H1 (cell line): Measurements from ENCODE around the gene TUBGCP5. TPM values are rescaled to one million over a fixed set of nuclear protein-coding genes. Genes with fewer than 3 reads are reported as not detected.
"Not testable (repeated sequence)": the region's sequence is repeated elsewhere in the genome, so short reads cannot be mapped to it uniquely, and the experiment has no call there.

Source experiments
- CTCF ChIA-PET: fragments of 300-600 bp; sonication (Branson Sonifier 250); formaldehyde crosslinking; loops from one replicate; lab custom pipeline; 2021; ENCODE audit not compliant: partially characterized antibody; lab: Charles Lee
- POLR2A ChIA-PET: fragments of 300-600 bp; sonication (Branson Sonifier 250); formaldehyde crosslinking; loops from one replicate; lab custom pipeline; 2021; ENCODE audit warnings: inconsistent platforms; ENCODE audit not compliant: partially characterized antibody; lab: Charles Lee
- DNase-seq, 2 experiments: peaks; one replicate each; pipeline versions ENCODE4 v3.0.0 to v3.0.0-alpha.2; 2010 to 2022; ENCODE audit warnings: low spot score in 2 of 2, low read depth in 1 of 2, mixed read lengths in 1 of 2
- FAIRE-seq: peaks from 2 replicates; lab custom pipeline; 2011; peaks lifted over from hg19 to GRCh38; lab: Jason Lieb, UNC
- H2AFZ ChIP-seq: 2 replicates; pipeline ENCODE4 v1.8.1; 2012; ENCODE audit warnings: low read length, inconsistent platforms
- H2AK5ac ChIP-seq: 2 replicates; pipeline ENCODE4 v1.6.1; 2013; ENCODE audit warnings: low read depth, low read length
- H2BK120ac ChIP-seq: replicated peaks from 2 replicates; pipeline ENCODE3; 2013; ENCODE audit warnings: low read depth, low read length, inconsistent platforms
- H2BK12ac ChIP-seq: 2 replicates; pipeline ENCODE4 v1.6.1; 2013; ENCODE audit warnings: low read depth, low read length
- H2BK15ac ChIP-seq: 2 replicates; pipeline ENCODE4 v1.6.1; 2013; ENCODE audit warnings: low read length
- H2BK20ac ChIP-seq: 2 replicates; pipeline ENCODE4 v1.6.1; 2013; ENCODE audit warnings: low read length
- H2BK5ac ChIP-seq: 2 replicates; pipeline ENCODE4 v1.6.1; 2013; ENCODE audit warnings: low read depth, low read length
- H3K14ac ChIP-seq: 2 replicates; pipeline ENCODE4 v1.6.1; 2013; ENCODE audit warnings: inconsistent platforms; ENCODE audit not compliant: insufficient read length
- H3K18ac ChIP-seq: 2 replicates; pipeline ENCODE4 v1.6.1; 2013; ENCODE audit warnings: low read length; ENCODE audit errors: extremely low read depth
- H3K23ac ChIP-seq: 2 replicates; pipeline ENCODE4 v1.6.1; 2013; ENCODE audit warnings: inconsistent platforms; ENCODE audit not compliant: insufficient read length
- H3K23me2 ChIP-seq: 2 replicates; pipeline ENCODE4 v1.6.1; 2013; ENCODE audit warnings: low read depth, low read length
- H3K27ac ChIP-seq: 2 replicates; pipeline ENCODE4 v1.6.1; 2011; ENCODE audit warnings: low read depth, low read length, inconsistent platforms
- H3K27me3 ChIP-seq, 4 experiments: replicated peaks in 1 of 4; 1 replicate in 1 of 4; 2 replicates in 3 of 4; pipeline versions ENCODE4 v1.6.1 to v1.8.1; 2011 to 2013; ENCODE audit warnings: low read length in 3 of 4, mild to moderate bottlenecking in 3 of 4, inconsistent platforms in 2 of 4, mixed read lengths in 2 of 4, moderate library complexity in 1 of 4; ENCODE audit not compliant: control insufficient read depth in 3 of 4, insufficient read depth in 3 of 4; ENCODE audit errors: extremely low read depth in 1 of 4
- H3K36me3 ChIP-seq, 4 experiments: 2 replicates each; pipeline versions ENCODE4 v1.6.1 to v1.8.1; 2011 to 2013; ENCODE audit warnings: mild to moderate bottlenecking in 4 of 4, low read length in 3 of 4, moderate library complexity in 2 of 4, control low read depth in 1 of 4, inconsistent platforms in 1 of 4; ENCODE audit not compliant: insufficient read depth in 4 of 4, control insufficient read depth in 2 of 4
- H3K4ac ChIP-seq: replicated peaks from 2 replicates; pipeline ENCODE3; 2013; ENCODE audit warnings: low read length, low read depth, mixed read lengths, inconsistent platforms; ENCODE audit not compliant: insufficient read length
- H3K4me1 ChIP-seq, 4 experiments: replicated peaks in 1 of 4; 1 replicate in 1 of 4; 2 replicates in 3 of 4; pipeline versions ENCODE4 v1.6.1 to v1.8.1; 2011 to 2013; ENCODE audit warnings: low read length in 3 of 4, inconsistent platforms in 2 of 4, mixed read lengths in 1 of 4; ENCODE audit not compliant: insufficient read depth in 4 of 4, control insufficient read depth in 3 of 4
- H3K4me2 ChIP-seq, 2 experiments: 2 replicates each; pipeline versions ENCODE4 v1.6.1 to v1.8.1; 2011 to 2013; ENCODE audit warnings: low read depth in 2 of 2, low read length in 2 of 2, control low read depth in 1 of 2, inconsistent platforms in 1 of 2, mild to moderate bottlenecking in 1 of 2; ENCODE audit not compliant: insufficient read depth in 1 of 2
- H3K4me3 ChIP-seq, 4 experiments: fragments of 200-600, 300-600 bp in 1 of 4; sonication (generic), shearing (Covaris generic), sonication (Bioruptor Twin) in 1 of 4; 2 replicates each; pipeline versions ENCODE4 v1.5.1 to v1.8.1; 2011 to 2016; ENCODE audit warnings: low read length in 4 of 4, low read depth in 3 of 4, control low read depth in 2 of 4, inconsistent platforms in 2 of 4, mild to moderate bottlenecking in 2 of 4, mixed read lengths in 1 of 4, moderate library complexity in 1 of 4; ENCODE audit not compliant: insufficient read depth in 2 of 4; ENCODE audit errors: extremely low read depth in 1 of 4
- H3K56ac ChIP-seq: replicated peaks from 2 replicates; pipeline ENCODE3; 2013; ENCODE audit warnings: low read depth, mild to moderate bottlenecking, mixed read lengths, low read length, inconsistent platforms; ENCODE audit not compliant: insufficient read length
- H3K79me1 ChIP-seq: 2 replicates; pipeline ENCODE4 v1.6.1; 2013; ENCODE audit warnings: low read depth, low read length, control low read depth
- H3K79me2 ChIP-seq, 2 experiments: 2 replicates each; pipeline versions ENCODE4 v1.6.1 to v1.8.1; 2012 to 2013; ENCODE audit warnings: low read length in 2 of 2, mild to moderate bottlenecking in 2 of 2, inconsistent platforms in 1 of 2; ENCODE audit not compliant: insufficient read depth in 2 of 2, control insufficient read depth in 1 of 2
- H3K9ac ChIP-seq, 4 experiments: replicated peaks in 1 of 4; 1 replicate in 1 of 4; 2 replicates in 3 of 4; pipeline versions ENCODE4 v1.6.1 to v1.8.1; 2011 to 2013; ENCODE audit warnings: low read depth in 3 of 4, low read length in 3 of 4, control low read depth in 2 of 4, mild to moderate bottlenecking in 2 of 4, moderate library complexity in 2 of 4, inconsistent platforms in 1 of 4; ENCODE audit errors: extremely low read depth in 1 of 4
- H3K9me3 ChIP-seq, 2 experiments: 2 replicates each; pipeline versions ENCODE4 v1.6.1 to v1.8.1; 2012 to 2013; ENCODE audit warnings: mild to moderate bottlenecking in 2 of 2, moderate library complexity in 2 of 2, control low read depth in 1 of 2, inconsistent platforms in 1 of 2, low read depth in 1 of 2, low read length in 1 of 2, mixed read lengths in 1 of 2; ENCODE audit not compliant: insufficient read depth in 2 of 2
- H4K20me1 ChIP-seq, 2 experiments: replicated peaks in 1 of 2; 2 replicates each; pipeline versions ENCODE3 to v1.8.1; 2011 to 2013; ENCODE audit warnings: inconsistent platforms in 2 of 2, low read length in 2 of 2, mild to moderate bottlenecking in 1 of 2; ENCODE audit not compliant: insufficient read depth in 2 of 2, control insufficient read depth in 1 of 2
- H4K5ac ChIP-seq: 2 replicates; pipeline ENCODE4 v1.6.1; 2013; ENCODE audit warnings: low read length, low read depth, mixed read lengths, inconsistent platforms; ENCODE audit not compliant: insufficient read length
- H4K8ac ChIP-seq: 2 replicates; pipeline ENCODE4 v1.8.0; 2013; ENCODE audit warnings: mild to moderate bottlenecking, moderate library complexity, low read length, inconsistent platforms; ENCODE audit not compliant: insufficient read depth; ENCODE audit errors: extremely low read depth
- H4K91ac ChIP-seq: replicated peaks from 2 replicates; pipeline ENCODE3; 2013; ENCODE audit warnings: low read length, mixed read lengths, inconsistent platforms; ENCODE audit not compliant: insufficient read length
- WGBS, 2 experiments: shearing (Covaris generic) in 1 of 2; methylation state at CpG; one replicate each; pipeline versions ENCODE4 v1.1.6 to v1.1.7; 2013 to 2015; ENCODE audit warnings: low lambda C conversion rate in 2 of 2, mixed read lengths in 2 of 2, inconsistent platforms in 1 of 2, low coverage in 1 of 2, missing lambda C conversion rate in 1 of 2; ENCODE audit not compliant: insufficient replicate concordance in 2 of 2, insufficient coverage in 1 of 2, insufficient read length in 1 of 2; ENCODE audit errors: extremely low coverage in 1 of 2, missing lambda C conversion rate in 1 of 2; 5-methylcytosine and 5-hydroxymethylcytosine counted together
- polyA plus RNA-seq, 7 experiments: library from polyadenylated mRNA; depleted of rRNA in 3 of 7; stranded (reverse) in 5 of 7; unstranded in 2 of 7; fragments of >200 nt in 5 of 7; fragments of 200-250 nt in 2 of 7; gene quantifications; 1 replicate in 5 of 7; 2 replicates in 1 of 7; 4 replicates in 1 of 7; pipeline versions ENCODE4 v1.2.1 to v1.2.3, GENCODE V29; 2011 to 2013; ENCODE audit warnings: missing spikeins in 2 of 7, mixed read lengths in 2 of 7
- total RNA-seq: library from RNA; stranded (reverse); fragmentation: NEBNext Ultra II Directional; extraction: Animal tissue kit (Norgen Biotek cat#: 25700); gene quantifications from 2 replicates; pipeline ENCODE4 v1.2.1, GENCODE V29; 2021

TUBGCP5 gene
- total and polyA plus RNA-seq, 2 of the 8 experiments (the other 6 are each of a cell fraction or from before 2014, with no cell fraction given): 6.3 to 12.5 TPM

DNA sequence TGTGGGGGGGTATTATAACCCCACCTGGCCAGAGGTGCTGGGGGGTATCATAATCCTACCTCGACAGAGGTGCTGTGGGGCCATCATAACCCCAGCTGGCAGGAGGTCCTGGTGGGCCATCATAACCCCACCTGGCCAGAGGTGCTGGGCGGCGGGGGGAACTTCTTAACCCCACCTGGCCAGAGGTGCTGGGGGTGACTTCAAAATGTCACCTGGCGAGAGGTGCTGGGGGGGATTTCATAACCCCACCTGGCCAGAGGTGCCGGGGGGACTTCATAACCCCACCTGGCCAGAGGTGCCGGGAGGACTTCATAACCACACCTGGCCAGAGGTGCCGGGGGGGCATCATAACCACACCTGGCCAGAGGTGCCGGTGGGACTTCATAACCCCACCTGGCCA is 2.4 kb upstream of the TUBGCP5 start:
- H2BK20ac ChIP-seq, H4K5ac ChIP-seq, H3K79me2 ChIP-seq, H3K56ac ChIP-seq, H4K20me1 ChIP-seq, H3K9ac ChIP-seq, H3K4ac ChIP-seq, H2BK5ac ChIP-seq, H3K23ac ChIP-seq, H3K23me2 ChIP-seq, H3K4me1 ChIP-seq, H2BK15ac ChIP-seq, H3K9me3 ChIP-seq, CTCF ChIA-PET, H3K4me3 ChIP-seq, H4K91ac ChIP-seq, H4K8ac ChIP-seq, H2AK5ac ChIP-seq, DNase-seq, H3K36me3 ChIP-seq, H2AFZ ChIP-seq, FAIRE-seq, H3K27me3 ChIP-seq, H3K14ac ChIP-seq, H3K4me2 ChIP-seq, H3K27ac ChIP-seq, H3K18ac ChIP-seq, H2BK12ac ChIP-seq, H3K79me1 ChIP-seq, H2BK120ac ChIP-seq, POLR2A ChIA-PET: not testable (repeated sequence)
- WGBS, 2 experiments: 86% methylated on average over 7 of the region's 8 CpGs; no CpG with 5 or more reads in 1 of the 2 experiments
